GM06990 (cell line): Measurements from ENCODE around the gene CYTH4.

Experiments
- DNase-seq: peaks from one replicate; pipeline ENCODE4 v3.0.0-alpha.2; 2011; ENCODE audit not compliant: insufficient read length; ENCODE audit errors: extremely low read depth
- H3K27me3 ChIP-seq: replicated peaks from 2 replicates; pipeline ENCODE4 v1.6.0; 2011; ENCODE audit warnings: low read length; ENCODE audit not compliant: control insufficient read depth, insufficient read depth
- H3K36me3 ChIP-seq: 2 replicates; pipeline ENCODE4 v1.5.1; 2011; ENCODE audit warnings: low read length; ENCODE audit not compliant: control insufficient read depth, insufficient read depth
- H3K4me3 ChIP-seq: replicated peaks from 2 replicates; pipeline ENCODE4 v1.5.1; 2011; ENCODE audit warnings: low read depth, mild to moderate bottlenecking, control low read depth, low read length
- TF ChIP-seq, protein P1 (sequence below): IDR thresholded peaks from 2 replicates; pipeline ENCODE4 v1.5.1; 2011; ENCODE audit warnings: low read length, control low read depth, mild to moderate bottlenecking, inconsistent platforms; ENCODE audit not compliant: insufficient read depth, poor library complexity, severe bottlenecking

Gene CYTH4

DNA sequence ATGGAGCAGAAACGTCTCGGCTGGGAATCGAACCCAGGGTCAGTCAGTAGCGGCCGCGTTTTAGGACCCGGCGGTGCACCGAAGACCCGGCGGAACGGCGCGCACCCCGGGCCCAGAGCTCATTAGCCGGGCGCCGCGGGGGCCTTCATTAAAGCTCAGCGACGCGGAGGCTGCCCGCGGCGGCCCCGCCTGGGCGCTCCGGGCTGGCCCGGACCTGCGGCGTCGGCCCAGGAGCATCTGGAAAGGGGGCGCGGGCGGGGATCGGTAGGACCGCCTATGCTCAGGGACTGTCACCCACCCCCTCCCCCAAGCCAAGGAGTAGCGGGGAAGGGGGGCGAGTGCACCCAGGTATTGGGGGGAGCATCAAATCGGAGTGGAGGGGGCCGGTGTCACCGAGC, 52.2 kb downstream of the CYTH4 start:
- TF ChIP-seq, protein P1, sequence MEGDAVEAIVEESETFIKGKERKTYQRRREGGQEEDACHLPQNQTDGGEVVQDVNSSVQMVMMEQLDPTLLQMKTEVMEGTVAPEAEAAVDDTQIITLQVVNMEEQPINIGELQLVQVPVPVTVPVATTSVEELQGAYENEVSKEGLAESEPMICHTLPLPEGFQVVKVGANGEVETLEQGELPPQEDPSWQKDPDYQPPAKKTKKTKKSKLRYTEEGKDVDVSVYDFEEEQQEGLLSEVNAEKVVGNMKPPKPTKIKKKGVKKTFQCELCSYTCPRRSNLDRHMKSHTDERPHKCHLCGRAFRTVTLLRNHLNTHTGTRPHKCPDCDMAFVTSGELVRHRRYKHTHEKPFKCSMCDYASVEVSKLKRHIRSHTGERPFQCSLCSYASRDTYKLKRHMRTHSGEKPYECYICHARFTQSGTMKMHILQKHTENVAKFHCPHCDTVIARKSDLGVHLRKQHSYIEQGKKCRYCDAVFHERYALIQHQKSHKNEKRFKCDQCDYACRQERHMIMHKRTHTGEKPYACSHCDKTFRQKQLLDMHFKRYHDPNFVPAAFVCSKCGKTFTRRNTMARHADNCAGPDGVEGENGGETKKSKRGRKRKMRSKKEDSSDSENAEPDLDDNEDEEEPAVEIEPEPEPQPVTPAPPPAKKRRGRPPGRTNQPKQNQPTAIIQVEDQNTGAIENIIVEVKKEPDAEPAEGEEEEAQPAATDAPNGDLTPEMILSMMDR = no peak
- no peaks in the 10 kb centered on the region for H3K36me3 ChIP-seq
- no peak for DNase-seq
- H3K4me3 ChIP-seq = no peak overlapping the region
- peaks cover 4% of the 10 kb centered on the region; the same call in 1 of the 2 replicates for H3K27me3 ChIP-seq

DNA sequence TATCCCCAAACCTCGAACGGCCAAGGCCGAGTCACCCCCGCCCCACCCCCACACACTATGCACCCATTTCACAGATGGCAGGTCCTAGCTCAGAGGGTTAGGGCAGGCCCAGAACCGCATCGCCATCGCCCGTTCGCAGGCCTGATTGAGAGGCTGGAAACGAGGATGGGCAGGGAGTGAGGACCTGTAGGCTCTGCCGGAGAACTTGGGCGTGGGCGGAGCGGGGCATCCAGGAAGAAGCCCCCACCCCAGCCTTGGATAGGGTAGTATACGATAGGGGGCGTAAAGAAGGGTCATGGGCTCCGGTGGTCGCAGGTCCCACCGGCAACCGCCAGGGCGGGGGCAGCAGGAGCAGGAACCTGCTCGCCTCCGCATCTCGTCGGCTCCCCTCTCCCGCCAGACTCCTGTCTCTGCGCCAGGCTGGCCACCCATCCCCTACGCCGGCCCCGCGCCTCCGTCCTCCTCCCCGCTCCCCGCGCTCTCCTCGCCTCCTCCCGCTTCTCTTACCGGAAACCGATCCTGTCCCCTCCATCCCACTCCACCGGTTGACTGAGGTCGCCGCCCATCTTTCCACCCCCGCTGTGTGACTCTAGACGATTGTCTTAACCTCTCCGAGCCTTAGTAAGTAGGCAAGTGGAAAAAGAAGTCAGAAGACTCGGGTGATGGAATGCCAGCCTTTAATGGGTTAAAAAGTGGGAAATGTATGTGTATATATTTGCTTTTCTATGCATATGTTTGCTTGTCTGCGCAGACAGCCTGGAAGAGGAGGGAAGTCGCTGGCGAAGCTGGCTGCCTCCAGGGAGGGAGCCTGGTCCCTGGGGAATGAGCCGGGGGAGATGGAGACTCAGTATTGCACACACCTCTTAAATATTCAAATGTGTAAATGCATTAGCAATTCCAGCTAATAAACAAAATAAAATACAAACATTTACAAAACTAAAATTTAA, 52.8 kb downstream of the CYTH4 start:
- H3K27me3 ChIP-seq = peaks cover 4% of the 10 kb centered on the region; the same call in 1 of the 2 replicates
- TF ChIP-seq, protein P1 = no peak
- H3K4me3 ChIP-seq = no peak overlapping the region
- H3K36me3 ChIP-seq = no peaks in the 10 kb centered on the region
- no peak for DNase-seq

DNA sequence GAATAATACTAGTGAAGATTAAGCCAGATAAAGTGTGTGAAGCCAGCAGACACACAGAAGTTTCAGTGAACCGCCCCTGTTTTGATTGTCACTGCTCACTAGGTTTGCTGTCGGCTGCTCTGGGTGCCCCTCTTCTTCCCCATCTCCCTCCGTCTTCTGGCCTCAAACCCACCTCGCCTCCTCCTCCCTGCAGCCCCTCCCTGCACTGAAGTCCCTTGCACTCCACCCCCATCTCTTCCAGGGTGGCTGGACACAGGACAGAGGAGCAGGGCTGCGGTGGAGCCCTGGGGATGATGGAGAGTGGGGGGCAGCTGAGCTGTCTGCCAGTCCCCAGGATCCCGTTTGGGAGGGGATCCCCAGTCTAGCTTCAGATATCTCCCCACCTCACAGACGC, 53.5 kb downstream of the CYTH4 start:
- TF ChIP-seq, protein P1 = no peak
- peaks cover 4% of the 10 kb centered on the region; the same call in 1 of the 2 replicates for H3K27me3 ChIP-seq
- no peak for DNase-seq
- no peaks in the 10 kb centered on the region for H3K36me3 ChIP-seq
- no peak overlapping the region for H3K4me3 ChIP-seq

DNA sequence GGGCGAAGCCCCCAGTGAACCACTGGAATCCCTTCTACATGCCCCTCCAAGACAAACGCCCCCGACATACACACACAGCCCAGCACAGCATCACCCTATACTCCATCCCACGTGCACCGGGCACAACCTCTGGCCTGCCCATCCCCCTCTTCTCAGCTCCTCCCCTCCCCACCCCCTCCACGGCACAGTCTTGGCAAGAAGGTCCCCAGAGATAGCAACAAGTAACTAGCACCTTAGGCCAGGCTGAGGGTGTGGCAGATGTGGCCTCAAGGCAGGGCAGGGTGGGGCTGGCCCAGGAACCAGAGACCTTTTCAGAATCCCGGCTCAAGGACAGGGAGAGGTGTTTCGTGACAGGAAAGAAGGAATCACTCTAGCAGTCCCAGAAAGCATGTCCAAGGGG, 54.3 kb downstream of the CYTH4 start:
- Histone ChIP-seq H3K4me3 (no peak overlapping the region), H3K36me3 (no peaks in the 10 kb centered on the region), H3K27me3 (peaks cover 4% of the 10 kb centered on the region)
- DNase-seq = no peak
- TF ChIP-seq, protein P1 = no peak

DNA sequence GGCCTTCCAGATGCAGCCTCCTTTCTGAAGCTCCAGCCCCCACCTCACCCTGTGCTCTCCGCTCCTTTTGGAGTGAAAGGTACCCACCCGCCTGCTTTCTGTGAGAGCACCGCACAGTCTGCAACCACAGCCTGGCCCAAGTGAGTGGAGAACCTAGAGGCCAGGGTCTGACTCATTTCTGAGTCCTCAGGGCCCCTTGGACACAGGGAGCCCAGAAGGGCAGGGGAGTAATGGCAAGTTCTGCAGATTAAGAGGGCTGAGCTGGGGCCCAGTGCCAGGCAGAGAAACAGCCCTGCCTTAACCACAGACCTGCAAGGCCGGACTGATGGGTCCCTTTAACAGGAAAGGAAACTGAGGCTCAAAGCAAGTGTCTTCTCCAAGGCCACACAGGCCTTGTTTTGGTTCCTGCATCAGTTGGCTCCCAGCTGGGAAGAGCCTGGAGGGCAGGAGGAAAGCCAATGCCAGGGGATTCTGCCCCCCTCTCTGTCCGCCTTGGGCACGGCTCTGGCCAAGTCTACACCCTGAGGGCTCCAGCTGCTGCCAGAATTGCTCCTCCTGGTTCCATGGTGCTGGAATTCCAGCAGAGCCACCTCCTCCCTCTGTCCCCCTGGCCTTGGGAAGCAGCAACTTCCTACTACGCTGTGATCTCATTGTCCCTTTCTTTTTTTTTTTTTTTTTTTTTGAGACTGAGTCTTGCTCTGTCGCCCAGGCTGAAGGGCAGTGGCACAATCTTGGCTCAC, 55.1 kb downstream of the CYTH4 start:
- H3K27me3 ChIP-seq = peaks cover 4% of the 10 kb centered on the region
- no peak overlapping the region for H3K4me3 ChIP-seq
- H3K36me3 ChIP-seq = no peaks in the 10 kb centered on the region
- no peak for DNase-seq
- TF ChIP-seq, protein P1 = no peak
